HepG2 (cell line): ENCODE data around the gene CHMP4B. TPM values are rescaled to one million over a fixed set of nuclear protein-coding genes. Genes with fewer than 3 reads are reported as not detected.
A peak's percentile ranks its signal among the peaks of the same experiment; 100 is the strongest.

Experiments
- ARHGAP35 ChIP-seq: sonication (generic); formaldehyde crosslinking; IDR thresholded peaks from 2 replicates; pipeline ENCODE4 v1.9.0; 2022; ENCODE audit warnings: mild to moderate bottlenecking, inconsistent platforms, moderate library complexity, missing genetic modification reagents, borderline replicate concordance
- ARID4A ChIP-seq: sonication (generic); formaldehyde crosslinking; IDR thresholded peaks from 2 replicates; pipeline ENCODE4 v1.5.0; 2020; ENCODE audit warnings: mild to moderate bottlenecking, missing genetic modification reagents, borderline replicate concordance
- BORCS8-MEF2B ChIP-seq: sonication (generic); formaldehyde crosslinking; IDR thresholded peaks from 2 replicates; pipeline ENCODE4 v1.8.0; 2022; ENCODE audit warnings: mild to moderate bottlenecking, missing genetic modification reagents
- CCAR2 ChIP-seq: fragments of 200-400 bp; formaldehyde crosslinking; optimal IDR thresholded peaks from 2 replicates; pipeline ENCODE3; 2018; ENCODE audit warnings: low read depth, mild to moderate bottlenecking, low read length, moderate library complexity
- ETV5 ChIP-seq: IDR thresholded peaks from 2 replicates; pipeline ENCODE4 v1.6.1; 2018; ENCODE audit warnings: missing biosample characterization, missing genetic modification reagents, inconsistent platforms, borderline replicate concordance
- ETV6 ChIP-seq: sonication (generic); formaldehyde crosslinking; conservative IDR thresholded peaks from 2 replicates; pipeline ENCODE4 v1.4.0; 2020; ENCODE audit warnings: missing genetic modification reagents
- HNRNPLL ChIP-seq: fragments of 200-400 bp; formaldehyde crosslinking; IDR thresholded peaks from 2 replicates; pipeline ENCODE4 v1.6.1; 2017; ENCODE audit warnings: mild to moderate bottlenecking, low read depth, low read length; ENCODE audit not compliant: poor library complexity, severe bottlenecking
- KDM5A ChIP-seq: fragments of 200-600 bp; sonication (generic); IDR thresholded peaks from 2 replicates; pipeline ENCODE4 v1.7.0; 2018; ENCODE audit warnings: antibody characterized with exemption, mild to moderate bottlenecking, low read length, borderline replicate concordance
- MED8 ChIP-seq: sonication (generic); formaldehyde crosslinking; IDR thresholded peaks from 2 replicates; pipeline ENCODE4 v1.8.1; 2023; ENCODE audit warnings: mild to moderate bottlenecking, missing genetic modification reagents; ENCODE audit not compliant: insufficient replicate concordance
- RCOR2 ChIP-seq: IDR thresholded peaks from 2 replicates; pipeline ENCODE4 v1.6.1; 2016; ENCODE audit warnings: missing biosample characterization, missing genetic modification reagents
- ZFP36L1 ChIP-seq: sonication (generic); formaldehyde crosslinking; IDR thresholded peaks from 2 replicates; pipeline ENCODE4 v1.8.0; 2022; ENCODE audit warnings: mild to moderate bottlenecking, missing genetic modification reagents, moderate library complexity
- ZMYM2 ChIP-seq: sonication (generic); formaldehyde crosslinking; IDR thresholded peaks from 2 replicates; pipeline ENCODE4 v1.8.0; 2022; ENCODE audit warnings: mild to moderate bottlenecking, missing genetic modification reagents
- ZMYM3 ChIP-seq: sonication (generic); formaldehyde crosslinking; IDR thresholded peaks from 2 replicates; pipeline ENCODE4 v1.5.1; 2020; ENCODE audit warnings: mild to moderate bottlenecking, missing genetic modification reagents
- ZNF124 ChIP-seq: sonication (generic); formaldehyde crosslinking; IDR thresholded peaks from 2 replicates; pipeline ENCODE4 v1.4.0; 2020; ENCODE audit warnings: missing genetic modification reagents
- ZNF18 ChIP-seq: sonication (generic); formaldehyde crosslinking; IDR thresholded peaks from 2 replicates; pipeline ENCODE4 v1.8.0; 2022; ENCODE audit warnings: mild to moderate bottlenecking, missing genetic modification reagents; ENCODE audit not compliant: insufficient replicate concordance
- ZNF30 ChIP-seq: sonication (generic); formaldehyde crosslinking; IDR thresholded peaks from 2 replicates; pipeline ENCODE4 v1.5.0; 2020; ENCODE audit warnings: mild to moderate bottlenecking, missing genetic modification reagents
- ZNF44 ChIP-seq: sonication (generic); formaldehyde crosslinking; IDR thresholded peaks from 2 replicates; pipeline ENCODE4 v1.5.1; 2020; ENCODE audit warnings: mild to moderate bottlenecking, missing genetic modification reagents
- ZNF446 ChIP-seq: sonication (generic); formaldehyde crosslinking; IDR thresholded peaks from 2 replicates; pipeline ENCODE4 v1.5.0; 2020; ENCODE audit warnings: mild to moderate bottlenecking, missing genetic modification reagents
- ZNF556 ChIP-seq: sonication (generic); formaldehyde crosslinking; IDR thresholded peaks from 2 replicates; pipeline ENCODE4 v1.4.0; 2020; ENCODE audit warnings: mild to moderate bottlenecking, missing genetic modification reagents, borderline replicate concordance
- ZNF569 ChIP-seq: sonication (generic); formaldehyde crosslinking; IDR thresholded peaks from 2 replicates; pipeline ENCODE4 v1.5.0; 2020; ENCODE audit warnings: mild to moderate bottlenecking, missing genetic modification reagents, moderate library complexity, borderline replicate concordance
- ZNF639 ChIP-seq: conservative IDR thresholded peaks from 2 replicates; pipeline ENCODE4 v1.6.1; 2018; ENCODE audit warnings: missing genetic modification reagents
- ZNF740 ChIP-seq: sonication (generic); formaldehyde crosslinking; IDR thresholded peaks from 2 replicates; pipeline ENCODE4 v1.4.0; 2020; ENCODE audit warnings: missing genetic modification reagents
- ZSCAN9 ChIP-seq: IDR thresholded peaks from 2 replicates; pipeline ENCODE4 v1.6.1; 2016; ENCODE audit warnings: borderline replicate concordance
- polyA plus RNA-seq, 8 experiments: library from polyadenylated mRNA; depleted of rRNA in 3 of 8; stranded (reverse) in 7 of 8; unstranded in 1 of 8; fragments of >200 nt; fragmentation: Illumina TruSeq in 4 of 8; extraction: Trizol in 4 of 8; gene quantifications; 2 replicates each; pipeline versions ENCODE4 v1.2.1 to v1.2.3, GENCODE V29; 2011 to 2016; ENCODE audit warnings: low read depth in 4 of 8, missing spikeins in 1 of 8, mixed read lengths in 1 of 8; ENCODE audit not compliant: insufficient read depth in 1 of 8
- total RNA-seq, 5 experiments: library from RNA; depleted of rRNA; stranded (reverse); fragments of >200 nt; fragmentation: Illumina TruSeq; extraction: Trizol; gene quantifications; 2 replicates each; pipeline ENCODE4 v1.2.3, GENCODE V29; 2016; ENCODE audit warnings: low read depth in 1 of 5

Gene CHMP4B
- total and polyA plus RNA-seq, 2 of the 13 experiments (the other 11 are each of a cell fraction or from before 2014, with no cell fraction given): 40.1 to 45.6 TPM

- TF ChIP-seq HNRNPLL (no peak), ZNF740 (no peak), ZNF124 (CRISPR knock-in tag) (no peak), ZNF446 (CRISPR knock-in tag) (0 out of 2 replicates have a peak, but pooled peaks have one; percentile 32), BORCS8-MEF2B (CRISPR knock-in tag) (no peak), ZNF18 (CRISPR knock-in tag) (no peak), ETV5 (CRISPR knock-in tag) (peak; percentile 5; the same call in 1 of the 2 replicates), ZNF30 (CRISPR knock-in tag) (no peak), ZNF569 (CRISPR knock-in tag) (no peak), ZNF556 (peak; percentile 21; the same call in 1 of the 2 replicates), MED8 (CRISPR knock-in tag) (no peak), ZFP36L1 (CRISPR knock-in tag) (peak; percentile 71; the same call in 1 of the 2 replicates), ARHGAP35 (CRISPR knock-in tag) (no peak), RCOR2 (no peak; the same call in 1 of the 2 replicates), ZNF44 (CRISPR knock-in tag) (no peak), ETV6 (no peak), ZNF639 (no peak), ZMYM3 (no peak), ZMYM2 (peak; percentile 40; the same call in 1 of the 2 replicates), ARID4A (CRISPR knock-in tag) (no peak), KDM5A (peak; percentile 37; the same call in 1 of the 2 replicates), CCAR2 (no peak), ZSCAN9 (peak; percentile 21; the same call in 1 of the 2 replicates)
These were observed 1.8 kb downstream of the CHMP4B start (continued) for GRCh38 chr20:33812908-33813462.
